Prostate gland (tissue), 2 donors: Measurements from ENCODE around the gene TMEM17.

Experiments
- CTCF ChIP-seq, 4 experiments: fragments of 200-600 bp in 2 of 4; fragments of 450-650 bp in 2 of 4; sonication (generic) in 2 of 4; IDR thresholded peaks; 1 replicate in 3 of 4; 2 replicates in 1 of 4; pipeline ENCODE4 v1.5.1; 2016 to 2019; ENCODE audit warnings: antibody characterized with exemption in 4 of 4, mild to moderate bottlenecking in 2 of 4, moderate library complexity in 2 of 4
- POLR2A ChIP-seq: fragments of 450-650 bp; IDR thresholded peaks from one replicate; pipeline ENCODE4 v1.6.1; 2016; ENCODE audit warnings: antibody characterized with exemption, mild to moderate bottlenecking
- POLR2AphosphoS5 ChIP-seq: sonication (generic); formaldehyde crosslinking; IDR thresholded peaks from one replicate; pipeline ENCODE4 v1.6.1; 2017; ENCODE audit warnings: antibody characterized with exemption

DNA sequence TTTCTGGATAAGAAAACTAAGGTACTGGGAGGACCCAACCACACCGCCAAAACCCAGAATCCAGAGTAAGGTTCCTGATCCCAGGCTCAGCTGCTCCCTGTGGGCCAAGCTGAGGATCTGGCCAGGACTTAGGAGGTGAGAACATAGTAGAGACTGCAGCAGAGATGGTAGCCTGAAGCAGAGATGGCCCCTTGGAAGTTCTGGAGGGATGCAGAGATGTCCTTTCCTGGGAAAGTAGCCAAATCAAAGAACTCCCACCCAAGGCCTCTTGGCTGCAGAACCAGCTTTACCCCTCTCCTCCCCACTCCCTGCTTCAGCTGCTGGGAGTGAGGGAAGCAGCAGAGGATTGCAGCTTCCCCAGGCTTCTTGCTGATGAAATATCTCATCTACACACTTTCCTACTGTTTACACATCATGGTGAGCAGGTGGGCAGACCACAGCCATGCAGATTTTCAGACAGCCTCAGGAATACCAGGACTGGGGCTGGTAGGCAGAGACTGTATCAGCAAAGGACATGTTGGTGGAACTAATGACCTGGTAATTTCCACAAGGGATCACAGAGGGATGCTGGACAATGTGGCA is 32.7 kb downstream of the TMEM17 start:
- no peak for TF ChIP-seq CTCF (IDR thresholded peaks at IDR 0.05)
- TF ChIP-seq POLR2A, result no peak
- no peak for TF ChIP-seq POLR2AphosphoS5
